ENCODE results near the gene HOXC11.

Gene HOXC11

DNA sequence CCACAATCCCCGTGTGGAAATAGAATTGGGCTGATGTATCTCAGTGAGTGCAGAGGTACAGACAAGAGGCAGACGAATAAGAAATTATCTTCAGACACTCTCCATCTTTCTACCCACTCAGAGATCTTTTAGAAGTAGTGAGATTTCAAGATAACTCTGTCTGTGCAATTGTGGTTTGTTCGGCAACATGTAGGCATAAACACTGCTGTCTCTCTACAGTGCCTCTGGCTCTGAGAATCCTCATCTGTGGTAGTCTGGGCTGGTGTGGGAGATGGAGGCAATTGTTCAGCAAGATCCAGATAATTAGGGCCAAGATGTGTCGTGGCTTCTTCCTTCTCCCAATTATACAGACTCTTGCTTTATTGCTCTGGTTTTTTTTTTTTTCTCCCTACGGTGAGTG, 31.2 kb upstream of the HOXC11 start:
- DNase-seq (ENCODE audit: low read depth in 1 of 2, low spot score in 1 of 2): no peak
- H3K27ac ChIP-seq (replicated peaks): no peak overlapping the region
- no peak for TF ChIP-seq GABPA (IDR thresholded peaks at IDR 0.05; ENCODE audit: low read depth)
- TF ChIP-seq, protein P1, sequence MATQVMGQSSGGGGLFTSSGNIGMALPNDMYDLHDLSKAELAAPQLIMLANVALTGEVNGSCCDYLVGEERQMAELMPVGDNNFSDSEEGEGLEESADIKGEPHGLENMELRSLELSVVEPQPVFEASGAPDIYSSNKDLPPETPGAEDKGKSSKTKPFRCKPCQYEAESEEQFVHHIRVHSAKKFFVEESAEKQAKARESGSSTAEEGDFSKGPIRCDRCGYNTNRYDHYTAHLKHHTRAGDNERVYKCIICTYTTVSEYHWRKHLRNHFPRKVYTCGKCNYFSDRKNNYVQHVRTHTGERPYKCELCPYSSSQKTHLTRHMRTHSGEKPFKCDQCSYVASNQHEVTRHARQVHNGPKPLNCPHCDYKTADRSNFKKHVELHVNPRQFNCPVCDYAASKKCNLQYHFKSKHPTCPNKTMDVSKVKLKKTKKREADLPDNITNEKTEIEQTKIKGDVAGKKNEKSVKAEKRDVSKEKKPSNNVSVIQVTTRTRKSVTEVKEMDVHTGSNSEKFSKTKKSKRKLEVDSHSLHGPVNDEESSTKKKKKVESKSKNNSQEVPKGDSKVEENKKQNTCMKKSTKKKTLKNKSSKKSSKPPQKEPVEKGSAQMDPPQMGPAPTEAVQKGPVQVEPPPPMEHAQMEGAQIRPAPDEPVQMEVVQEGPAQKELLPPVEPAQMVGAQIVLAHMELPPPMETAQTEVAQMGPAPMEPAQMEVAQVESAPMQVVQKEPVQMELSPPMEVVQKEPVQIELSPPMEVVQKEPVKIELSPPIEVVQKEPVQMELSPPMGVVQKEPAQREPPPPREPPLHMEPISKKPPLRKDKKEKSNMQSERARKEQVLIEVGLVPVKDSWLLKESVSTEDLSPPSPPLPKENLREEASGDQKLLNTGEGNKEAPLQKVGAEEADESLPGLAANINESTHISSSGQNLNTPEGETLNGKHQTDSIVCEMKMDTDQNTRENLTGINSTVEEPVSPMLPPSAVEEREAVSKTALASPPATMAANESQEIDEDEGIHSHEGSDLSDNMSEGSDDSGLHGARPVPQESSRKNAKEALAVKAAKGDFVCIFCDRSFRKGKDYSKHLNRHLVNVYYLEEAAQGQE (IDR thresholded peaks at IDR 0.05; ENCODE audit: insufficient replicate concordance, low read depth): no peak
- TF ChIP-seq SPI1 (IDR thresholded peaks at IDR 0.05; ENCODE audit: borderline replicate concordance, low read depth): no peak
- TF ChIP-seq POLR2AphosphoS5 (IDR thresholded peaks at IDR 0.05; ENCODE audit: low read depth): no peak
- TF ChIP-seq, protein P2, sequence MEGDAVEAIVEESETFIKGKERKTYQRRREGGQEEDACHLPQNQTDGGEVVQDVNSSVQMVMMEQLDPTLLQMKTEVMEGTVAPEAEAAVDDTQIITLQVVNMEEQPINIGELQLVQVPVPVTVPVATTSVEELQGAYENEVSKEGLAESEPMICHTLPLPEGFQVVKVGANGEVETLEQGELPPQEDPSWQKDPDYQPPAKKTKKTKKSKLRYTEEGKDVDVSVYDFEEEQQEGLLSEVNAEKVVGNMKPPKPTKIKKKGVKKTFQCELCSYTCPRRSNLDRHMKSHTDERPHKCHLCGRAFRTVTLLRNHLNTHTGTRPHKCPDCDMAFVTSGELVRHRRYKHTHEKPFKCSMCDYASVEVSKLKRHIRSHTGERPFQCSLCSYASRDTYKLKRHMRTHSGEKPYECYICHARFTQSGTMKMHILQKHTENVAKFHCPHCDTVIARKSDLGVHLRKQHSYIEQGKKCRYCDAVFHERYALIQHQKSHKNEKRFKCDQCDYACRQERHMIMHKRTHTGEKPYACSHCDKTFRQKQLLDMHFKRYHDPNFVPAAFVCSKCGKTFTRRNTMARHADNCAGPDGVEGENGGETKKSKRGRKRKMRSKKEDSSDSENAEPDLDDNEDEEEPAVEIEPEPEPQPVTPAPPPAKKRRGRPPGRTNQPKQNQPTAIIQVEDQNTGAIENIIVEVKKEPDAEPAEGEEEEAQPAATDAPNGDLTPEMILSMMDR (IDR thresholded peaks at IDR 0.05; ENCODE audit: insufficient read depth, low read length): no peak
- no peak overlapping the region for H3K4me3 ChIP-seq (replicated peaks; ENCODE audit: insufficient read depth, low read length)
- H3K27me3 ChIP-seq (ENCODE audit: insufficient read depth, poor library complexity, severe bottlenecking): peaks cover 79% of the 10 kb centered on the region

DNA sequence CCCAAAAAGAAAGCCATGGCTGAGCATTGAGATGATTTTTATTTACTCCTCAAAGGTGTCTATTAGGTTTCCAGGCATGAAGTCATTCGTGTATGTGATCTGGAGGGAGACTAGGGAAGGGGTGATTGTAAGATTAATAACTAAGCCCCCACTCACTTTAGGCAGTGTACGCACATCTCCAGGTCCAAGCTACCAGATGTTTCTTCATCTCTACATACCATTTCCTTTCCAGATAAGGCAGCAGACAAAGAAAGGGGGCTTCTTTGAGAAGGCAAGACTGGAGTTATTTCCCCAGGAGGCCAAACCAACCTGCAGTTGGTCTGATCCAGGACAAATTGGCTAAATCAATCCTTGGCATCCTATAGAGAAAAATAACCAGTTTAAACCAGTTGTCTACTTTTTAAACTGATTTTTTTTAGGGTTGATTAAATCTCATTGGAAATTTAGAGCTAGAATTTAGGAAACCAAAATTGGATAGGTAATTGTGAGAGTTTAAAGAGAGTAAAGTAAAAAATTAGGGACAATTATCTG, 30.4 kb upstream of the HOXC11 start:
- H3K4me3 ChIP-seq (replicated peaks; ENCODE audit: insufficient read depth, low read length): no peak overlapping the region
- DNase-seq (ENCODE audit: low read depth in 1 of 2, low spot score in 1 of 2): no peak
- H3K27me3 ChIP-seq (ENCODE audit: insufficient read depth, poor library complexity, severe bottlenecking): peaks cover 79% of the 10 kb centered on the region
- TF ChIP-seq, protein P2 (IDR thresholded peaks at IDR 0.05; ENCODE audit: insufficient read depth, low read length): no peak
- TF ChIP-seq, protein P1 (IDR thresholded peaks at IDR 0.05; ENCODE audit: insufficient replicate concordance, low read depth): no peak
- TF ChIP-seq GABPA (IDR thresholded peaks at IDR 0.05; ENCODE audit: low read depth) (no peak), POLR2AphosphoS5 (IDR thresholded peaks at IDR 0.05; ENCODE audit: low read depth) (no peak), SPI1 (IDR thresholded peaks at IDR 0.05; ENCODE audit: borderline replicate concordance, low read depth) (no peak)
- H3K27ac ChIP-seq (replicated peaks): no peak overlapping the region

GRCh38 chr12:53944209-53944608, 28.7 kb upstream of the HOXC11 start:
- no peak for DNase-seq (ENCODE audit: low read depth in 1 of 2, low spot score in 1 of 2)
- no peak overlapping the region for H3K4me3 ChIP-seq (replicated peaks; ENCODE audit: insufficient read depth, low read length)
- peaks cover 84% of the 10 kb centered on the region for H3K27me3 ChIP-seq (ENCODE audit: insufficient read depth, poor library complexity, severe bottlenecking)
- H3K27ac ChIP-seq (replicated peaks): no peak overlapping the region
- TF ChIP-seq, protein P1 (IDR thresholded peaks at IDR 0.05; ENCODE audit: insufficient replicate concordance, low read depth): no peak
- no peak for TF ChIP-seq GABPA (IDR thresholded peaks at IDR 0.05; ENCODE audit: low read depth)
- TF ChIP-seq POLR2AphosphoS5 (IDR thresholded peaks at IDR 0.05; ENCODE audit: low read depth): no peak
- TF ChIP-seq SPI1 (IDR thresholded peaks at IDR 0.05; ENCODE audit: borderline replicate concordance, low read depth): no peak
- TF ChIP-seq, protein P2 (IDR thresholded peaks at IDR 0.05; ENCODE audit: insufficient read depth, low read length): no peak
